Endodermal cell (in vitro differentiated cells): ENCODE data around the gene CYP26A1. TPM values are rescaled to one million over a fixed set of nuclear protein-coding genes. Genes with fewer than 3 reads are reported as not detected.

ENCODE experiments used
- DNase-seq: peaks from one replicate; pipeline ENCODE4 v3.0.0-alpha.2; 2017
- H3K27ac ChIP-seq: 2 replicates; pipeline ENCODE4 v1.5.1; 2013; ENCODE audit warnings: mild to moderate bottlenecking, low read depth, low read length, moderate library complexity
- H3K27me3 ChIP-seq: 2 replicates; pipeline ENCODE4 v1.6.1; 2013; ENCODE audit warnings: mild to moderate bottlenecking, low read length, moderate library complexity; ENCODE audit not compliant: insufficient read depth, control insufficient read depth, poor library complexity, severe bottlenecking
- H3K36me3 ChIP-seq: 2 replicates; pipeline ENCODE4 v1.7.0; 2013; ENCODE audit warnings: mild to moderate bottlenecking, low read length, moderate library complexity; ENCODE audit not compliant: control insufficient read depth, insufficient read depth
- H3K4me1 ChIP-seq: one replicate; pipeline ENCODE4 v1.7.0; 2013; ENCODE audit warnings: low read length; ENCODE audit not compliant: control insufficient read depth, insufficient read depth
- H3K4me3 ChIP-seq: 2 replicates; pipeline ENCODE4 v1.5.1; 2013; ENCODE audit warnings: mild to moderate bottlenecking, low read length, moderate library complexity
- H3K9ac ChIP-seq: 2 replicates; pipeline ENCODE4 v1.6.1; 2013; ENCODE audit warnings: mild to moderate bottlenecking, low read length, moderate library complexity; ENCODE audit not compliant: poor library complexity, severe bottlenecking; ENCODE audit errors: extremely low read depth
- H3K9me3 ChIP-seq: 2 replicates; pipeline ENCODE4 v1.6.1; 2013; ENCODE audit warnings: mild to moderate bottlenecking, low read length, moderate library complexity; ENCODE audit not compliant: control insufficient read depth
- H3K27ac Mint-ChIP-seq: 2 replicates; pipeline ENCODE4 v1.8.0; 2020; ENCODE audit warnings: mixed read lengths
- H3K27me3 Mint-ChIP-seq: 2 replicates; pipeline ENCODE4 v1.8.0; 2021; ENCODE audit warnings: mild to moderate bottlenecking, mixed read lengths; ENCODE audit not compliant: insufficient read depth
- H3K36me3 Mint-ChIP-seq: 2 replicates; pipeline ENCODE4 v1.8.0; 2020; ENCODE audit warnings: low read depth, mixed read lengths
- H3K4me1 Mint-ChIP-seq: 2 replicates; pipeline ENCODE4 v1.8.0; 2020; ENCODE audit warnings: mixed read lengths
- H3K4me3 Mint-ChIP-seq: 2 replicates; pipeline ENCODE4 v1.8.0; 2020; ENCODE audit warnings: mild to moderate bottlenecking, moderate library complexity, mixed read lengths
- H3K9me3 Mint-ChIP-seq: 2 replicates; pipeline ENCODE4 v1.8.0; 2020; ENCODE audit warnings: mild to moderate bottlenecking, mixed read lengths
- CTCF ChIP-seq: fragments of 200-600 bp; sonication (generic); conservative IDR thresholded peaks from 2 replicates; pipeline ENCODE4 v1.5.0; 2021; ENCODE audit warnings: antibody characterized with exemption, mild to moderate bottlenecking
- WGBS, 2 experiments: methylation state at CpG; one replicate each; pipeline versions ENCODE4 v1.1.5 to v1.1.7; 2013; ENCODE audit warnings: missing lambda C conversion rate in 2 of 2, mixed read lengths in 1 of 2; ENCODE audit not compliant: insufficient coverage in 1 of 2, insufficient read length in 1 of 2; 5-methylcytosine and 5-hydroxymethylcytosine counted together
- total RNA-seq, 2 donors: library from RNA; stranded (reverse); fragmentation: NEBNext Ultra II Directional in 1 of 2; extraction: Animal tissue kit (Norgen Biotek cat#: 25700) in 1 of 2; gene quantifications; 2 replicates in 1 of 2; 3 replicates in 1 of 2; pipeline ENCODE4 v1.2.1, GENCODE V29; 2021

The CYP26A1 gene
- total RNA-seq, 2 donors from 2014 or later = 800 to 857 TPM

DNA sequence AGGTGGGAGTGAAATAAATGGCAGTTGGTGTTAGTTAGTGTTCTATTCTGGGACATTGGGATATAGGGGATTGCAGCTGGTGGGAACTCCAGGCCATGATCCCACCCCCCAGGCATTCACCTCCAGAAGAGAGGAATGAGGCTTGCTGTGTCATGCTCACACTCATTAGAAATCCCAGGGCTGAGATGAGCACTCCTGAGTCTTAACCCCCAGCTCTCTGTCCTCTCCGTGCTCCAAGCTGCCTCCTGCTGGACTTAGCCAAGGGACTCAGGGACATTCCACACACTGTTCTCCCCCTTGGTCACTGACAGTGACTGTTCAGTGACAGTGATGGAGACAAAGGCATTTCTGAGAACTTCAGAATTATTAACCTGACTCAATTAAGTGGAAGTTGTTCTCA, 21.5 kb downstream of the CYP26A1 start:
- Mint-ChIP-seq H3K9me3 (no peaks in the 10 kb centered on the region), H3K4me3 (no peak overlapping the region), H3K36me3 (no peaks in the 10 kb centered on the region), H3K27ac (peak overlapping the region; percentile 68), H3K4me1 (peaks cover 19% of the 10 kb centered on the region), H3K27me3 (no peaks in the 10 kb centered on the region)
- H3K27ac ChIP-seq = no peak overlapping the region
- no peaks in the 10 kb centered on the region for H3K36me3 ChIP-seq
- H3K9me3 ChIP-seq = peaks cover 17% of the 10 kb centered on the region
- TF ChIP-seq CTCF = peak; percentile 61
- peak; percentile 71 for DNase-seq
- H3K4me1 ChIP-seq = peaks cover 5% of the 10 kb centered on the region
- H3K27me3 ChIP-seq = no peaks in the 10 kb centered on the region
- H3K9ac ChIP-seq = no peak overlapping the region
- 57 to 73% methylated on average over 1 of the region's 1 CpG for WGBS, 2 experiments
- H3K4me3 ChIP-seq = no peak overlapping the region

DNA sequence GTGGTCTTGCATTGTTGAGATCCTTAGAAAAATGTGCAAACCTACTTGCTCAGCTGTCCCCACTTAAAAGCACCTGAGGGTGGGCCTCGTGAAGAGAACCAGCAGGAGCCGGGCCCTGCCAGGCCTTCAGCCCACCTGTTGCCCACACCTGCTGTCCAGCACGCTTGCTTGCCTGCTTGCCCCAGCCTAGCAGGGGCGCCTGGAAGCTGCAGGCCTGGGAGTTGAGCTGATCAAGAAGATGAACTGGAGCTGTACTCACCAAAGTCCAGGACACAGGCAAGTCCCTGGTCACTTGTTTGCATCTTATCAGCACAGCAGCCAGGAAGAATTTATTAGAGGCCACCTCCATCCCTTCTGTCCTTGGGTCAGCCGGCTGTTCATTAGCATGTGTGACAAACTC, 23.2 kb downstream of the CYP26A1 start:
- Histone ChIP-seq H3K9ac (no peak overlapping the region), H3K4me1 (peaks cover 5% of the 10 kb centered on the region), H3K27ac (no peak overlapping the region), H3K9me3 (peaks cover 20% of the 10 kb centered on the region), H3K36me3 (no peaks in the 10 kb centered on the region), H3K4me3 (no peak overlapping the region), H3K27me3 (no peaks in the 10 kb centered on the region)
- WGBS, 2 experiments = 80 to 83% methylated on average over 2 to 5 of the region's 5 CpGs
- Mint-ChIP-seq H3K4me1 (peaks cover 19% of the 10 kb centered on the region), H3K27me3 (no peaks in the 10 kb centered on the region), H3K36me3 (no peaks in the 10 kb centered on the region), H3K27ac (peak overlapping the region; percentile 73), H3K4me3 (no peak overlapping the region), H3K9me3 (peaks cover 7% of the 10 kb centered on the region)
- DNase-seq = no peak
- no peak for TF ChIP-seq CTCF

- Mint-ChIP-seq H3K27me3 (no peaks in the 10 kb centered on the region), H3K27ac (peak overlapping the region; percentile 73), H3K4me3 (no peak overlapping the region), H3K4me1 (peaks cover 19% of the 10 kb centered on the region), H3K36me3 (no peaks in the 10 kb centered on the region), H3K9me3 (peaks cover 10% of the 10 kb centered on the region)
- peak; percentile 72 for DNase-seq
- peaks cover 5% of the 10 kb centered on the region for H3K4me1 ChIP-seq
- no peaks in the 10 kb centered on the region for H3K27me3 ChIP-seq
- no peak overlapping the region for H3K4me3 ChIP-seq
- no peak overlapping the region for H3K9ac ChIP-seq
- no peak overlapping the region for H3K27ac ChIP-seq
- peaks cover 25% of the 10 kb centered on the region for H3K9me3 ChIP-seq
- H3K36me3 ChIP-seq = no peaks in the 10 kb centered on the region
- no peak for TF ChIP-seq CTCF
- WGBS, 2 experiments = 70 to 71% methylated on average over 8 to 9 of the region's 9 CpGs
Observed at GRCh38 chr10:93097386-93097785, 23.7 kb downstream of the CYP26A1 start.
